ENCODE data around the gene PNN.
"Not testable (repeated sequence)": the region's sequence is repeated elsewhere in the genome, so short reads cannot be mapped to it uniquely, and the experiment has no call there.

PNN gene

DNA sequence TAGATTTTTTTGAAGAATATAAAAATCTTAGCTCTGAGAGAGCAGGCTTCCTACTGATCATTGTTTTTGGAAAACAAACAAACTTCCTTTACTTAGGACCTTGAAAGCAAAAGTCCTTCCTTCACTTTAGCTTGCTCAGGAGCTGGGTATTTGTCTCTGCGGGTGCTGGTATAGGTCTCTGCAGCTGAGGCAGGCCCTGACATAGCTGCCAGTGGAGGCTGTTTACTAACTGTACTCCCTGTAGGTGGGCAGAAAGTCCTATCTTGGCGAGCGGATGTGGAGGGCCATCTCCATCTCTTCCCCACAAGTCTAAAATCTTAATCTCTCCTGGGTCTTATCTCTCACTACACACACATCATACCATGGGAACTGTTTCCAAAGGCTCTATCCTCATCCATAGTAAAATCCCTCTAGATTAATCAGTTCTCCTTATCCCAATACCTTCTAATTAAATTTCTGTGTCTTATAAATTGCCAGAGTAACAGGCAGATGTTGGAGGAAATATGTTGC is 54.6 kb downstream of the PNN start:
- no peak for DNase-seq

DNA sequence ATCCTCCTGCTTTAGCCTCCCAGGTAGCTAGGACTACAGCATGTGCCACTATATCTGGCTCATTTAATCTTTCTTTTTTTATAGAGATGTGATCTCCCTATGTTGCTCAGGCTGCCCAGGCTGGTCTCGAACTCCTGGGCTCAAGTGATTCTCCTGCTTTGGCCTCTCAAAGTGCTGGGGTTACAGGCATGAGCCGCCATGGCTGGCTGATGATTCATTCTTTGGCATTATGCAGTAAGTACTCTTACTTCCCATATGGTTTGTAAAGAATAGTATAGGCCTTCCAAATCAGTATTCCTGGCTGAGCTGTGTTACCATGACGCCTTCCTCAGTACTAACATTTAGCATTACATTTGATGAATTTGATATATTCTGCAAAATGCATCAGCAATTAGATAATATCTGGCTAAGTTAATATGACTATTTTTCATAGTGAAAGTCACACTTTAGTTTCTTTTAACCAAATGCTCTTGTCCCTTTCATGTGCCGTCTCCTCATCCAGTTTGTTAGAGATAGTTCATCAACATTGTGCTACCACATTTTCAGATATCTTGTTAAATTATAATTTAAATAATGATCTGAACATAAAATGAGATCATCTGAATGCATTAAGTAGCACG is 55.5 kb downstream of the PNN start:
- no peak for DNase-seq

DNA sequence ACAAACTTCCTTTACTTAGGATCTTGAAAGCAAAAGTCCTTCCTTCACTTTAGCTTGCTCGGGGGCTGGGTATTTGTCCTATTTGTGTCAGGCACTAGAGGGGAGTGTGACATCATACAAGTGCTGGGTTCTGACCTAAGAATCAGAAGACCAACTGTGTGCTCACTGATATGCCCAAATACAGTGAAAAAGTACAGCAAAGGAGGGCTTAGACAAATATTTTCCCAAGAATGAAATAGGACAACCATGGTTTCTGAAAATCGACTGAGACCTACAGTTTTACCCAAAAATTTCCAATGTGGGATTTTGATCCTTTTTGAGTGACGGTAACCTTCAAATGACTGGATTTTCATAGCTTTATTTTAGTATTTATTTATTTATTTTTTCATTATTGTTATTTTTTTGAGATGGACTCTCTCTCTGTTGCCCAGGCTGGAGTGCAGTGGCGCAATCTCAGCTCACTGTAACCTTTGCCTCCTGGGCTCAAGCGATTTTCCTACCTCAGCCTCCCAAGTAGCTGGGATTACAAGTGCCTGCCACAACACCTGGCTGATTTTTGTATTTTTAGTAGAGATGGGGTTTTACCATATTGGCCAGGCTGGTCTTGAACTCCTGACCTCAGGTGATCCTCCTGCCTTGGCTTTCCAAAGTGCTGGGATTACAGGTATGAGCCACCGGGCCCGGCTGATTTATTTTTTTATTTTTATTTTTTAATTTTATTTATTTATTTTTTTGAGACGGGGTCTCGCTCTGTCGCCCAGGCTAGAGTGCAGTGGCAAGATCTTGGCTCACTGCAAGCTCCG is 56.9 kb downstream of the PNN start:
- DNase-seq: not testable (repeated sequence)

Measured in NCI-H526 treated with DMSO at 0.1 percent for 48 hours (cell line).